ENCODE measurements around the gene GNAS-AS1.

GNAS-AS1 gene

DNA sequence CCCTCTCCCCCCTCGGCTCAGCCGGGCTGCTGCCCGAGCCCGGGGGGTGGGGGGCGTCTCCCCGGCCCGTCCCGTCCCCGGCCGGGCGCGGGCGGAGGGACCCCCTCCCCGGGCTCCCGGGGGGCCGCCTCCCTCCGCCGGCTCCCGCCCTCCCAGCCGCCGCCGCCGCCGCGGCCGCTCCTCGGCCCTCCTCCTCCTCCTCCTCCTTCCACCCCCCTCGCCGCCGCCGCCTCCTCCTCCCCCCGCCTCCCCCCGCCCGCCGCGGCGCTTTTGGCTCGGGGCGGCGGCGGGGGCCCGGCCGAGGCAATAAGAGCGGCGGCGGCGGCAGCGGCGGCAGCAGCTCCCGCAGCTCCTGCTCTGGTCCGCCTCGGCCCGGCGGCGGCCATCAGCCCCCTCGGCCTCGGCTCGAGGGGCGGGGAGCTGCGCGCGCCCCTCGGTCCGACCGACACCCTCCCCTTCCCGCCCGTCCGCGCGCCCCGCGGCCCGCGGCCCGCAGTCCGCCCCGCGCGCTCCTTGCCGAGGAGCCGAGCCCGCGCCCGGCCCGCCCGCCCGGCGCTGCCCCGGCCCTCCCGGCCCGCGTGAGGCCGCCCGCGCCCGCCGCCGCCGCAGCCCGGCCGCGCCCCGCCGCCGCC, 40.5 kb upstream of the GNAS-AS1 start:
- Histone ChIP-seq H3K27ac (peak overlapping the region; percentile 95), H4K20me1 (ENCODE audit: insufficient read depth) (peaks cover 31% of the 10 kb centered on the region), H3K36me3 (ENCODE audit: insufficient read depth) (0 out of 2 replicates have a peak, but pooled peaks cover 3% of the 10 kb centered on the region), H3K4me3 (IDR thresholded peaks at IDR 0.05; ENCODE audit: insufficient read depth, low read depth, low read length) (no peak overlapping the region), H2AFZ (ENCODE audit: low read depth) (no peak overlapping the region; the same call in 1 of the 2 replicates), H3K9ac (peak overlapping the region; percentile 97), H3K4me1 (ENCODE audit: low read depth, poor library complexity, severe bottlenecking) (peaks cover 51% of the 10 kb centered on the region), H3K79me2 (ENCODE audit: insufficient read depth, low read depth) (peaks cover 42% of the 10 kb centered on the region), H3K4me2 (0 out of 2 replicates have a peak overlapping the region, but pooled peaks have one; percentile 46), H3K27me3 (ENCODE audit: insufficient read depth, low read depth) (no peaks in the 10 kb centered on the region)
- TF ChIP-seq, protein P1, sequence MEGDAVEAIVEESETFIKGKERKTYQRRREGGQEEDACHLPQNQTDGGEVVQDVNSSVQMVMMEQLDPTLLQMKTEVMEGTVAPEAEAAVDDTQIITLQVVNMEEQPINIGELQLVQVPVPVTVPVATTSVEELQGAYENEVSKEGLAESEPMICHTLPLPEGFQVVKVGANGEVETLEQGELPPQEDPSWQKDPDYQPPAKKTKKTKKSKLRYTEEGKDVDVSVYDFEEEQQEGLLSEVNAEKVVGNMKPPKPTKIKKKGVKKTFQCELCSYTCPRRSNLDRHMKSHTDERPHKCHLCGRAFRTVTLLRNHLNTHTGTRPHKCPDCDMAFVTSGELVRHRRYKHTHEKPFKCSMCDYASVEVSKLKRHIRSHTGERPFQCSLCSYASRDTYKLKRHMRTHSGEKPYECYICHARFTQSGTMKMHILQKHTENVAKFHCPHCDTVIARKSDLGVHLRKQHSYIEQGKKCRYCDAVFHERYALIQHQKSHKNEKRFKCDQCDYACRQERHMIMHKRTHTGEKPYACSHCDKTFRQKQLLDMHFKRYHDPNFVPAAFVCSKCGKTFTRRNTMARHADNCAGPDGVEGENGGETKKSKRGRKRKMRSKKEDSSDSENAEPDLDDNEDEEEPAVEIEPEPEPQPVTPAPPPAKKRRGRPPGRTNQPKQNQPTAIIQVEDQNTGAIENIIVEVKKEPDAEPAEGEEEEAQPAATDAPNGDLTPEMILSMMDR (conservative IDR thresholded peaks at IDR 0.05; ENCODE audit: low read depth, low read length) = no peak

DNA sequence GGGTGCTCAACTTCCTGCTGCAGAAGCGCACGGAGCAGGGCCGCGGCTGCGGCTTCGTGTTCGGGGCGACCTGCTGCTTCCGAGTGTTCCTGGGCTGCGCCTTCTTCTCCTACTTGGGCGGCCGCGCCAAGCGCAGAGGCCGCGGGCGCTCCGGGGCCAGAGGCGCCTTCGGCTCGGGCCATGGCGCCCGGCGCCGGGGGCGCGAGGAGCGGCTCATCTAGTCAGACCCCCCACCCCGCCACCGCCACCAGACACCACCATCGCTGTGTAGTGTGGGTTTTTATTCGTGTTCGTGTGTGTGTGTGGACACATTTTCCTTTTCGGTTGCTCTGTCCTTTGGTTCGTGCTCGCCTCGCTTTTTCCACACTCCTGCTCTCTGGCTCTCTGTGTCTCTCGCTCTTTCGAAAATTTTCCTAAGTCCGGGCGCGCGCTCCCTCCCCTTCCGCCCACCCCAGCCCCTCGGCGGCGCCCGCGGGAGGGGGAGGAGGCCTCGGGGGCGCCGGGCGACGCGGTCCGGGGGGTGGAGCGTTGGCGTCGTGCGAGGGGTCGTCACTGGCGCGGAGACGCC, 39.9 kb upstream of the GNAS-AS1 start:
- peaks cover 51% of the 10 kb centered on the region for H3K4me1 ChIP-seq (ENCODE audit: low read depth, poor library complexity, severe bottlenecking)
- H2AFZ ChIP-seq (ENCODE audit: low read depth) = peak overlapping the region; percentile 22; the same call in 1 of the 2 replicates
- H3K9ac ChIP-seq = peak overlapping the region; percentile 67
- no peaks in the 10 kb centered on the region for H3K36me3 ChIP-seq (ENCODE audit: insufficient read depth)
- H3K4me3 ChIP-seq (IDR thresholded peaks at IDR 0.05; ENCODE audit: insufficient read depth, low read depth, low read length) = no peak overlapping the region
- peaks cover 36% of the 10 kb centered on the region for H3K79me2 ChIP-seq (ENCODE audit: insufficient read depth, low read depth)
- TF ChIP-seq, protein P1 (conservative IDR thresholded peaks at IDR 0.05; ENCODE audit: low read depth, low read length) = no peak
- H4K20me1 ChIP-seq (ENCODE audit: insufficient read depth) = peaks cover 25% of the 10 kb centered on the region
- H3K27me3 ChIP-seq (ENCODE audit: insufficient read depth, low read depth) = no peaks in the 10 kb centered on the region
- H3K27ac ChIP-seq = peak overlapping the region; percentile 57
- peak overlapping the region; percentile 46; the same call in 1 of the 2 replicates for H3K4me2 ChIP-seq

DNA sequence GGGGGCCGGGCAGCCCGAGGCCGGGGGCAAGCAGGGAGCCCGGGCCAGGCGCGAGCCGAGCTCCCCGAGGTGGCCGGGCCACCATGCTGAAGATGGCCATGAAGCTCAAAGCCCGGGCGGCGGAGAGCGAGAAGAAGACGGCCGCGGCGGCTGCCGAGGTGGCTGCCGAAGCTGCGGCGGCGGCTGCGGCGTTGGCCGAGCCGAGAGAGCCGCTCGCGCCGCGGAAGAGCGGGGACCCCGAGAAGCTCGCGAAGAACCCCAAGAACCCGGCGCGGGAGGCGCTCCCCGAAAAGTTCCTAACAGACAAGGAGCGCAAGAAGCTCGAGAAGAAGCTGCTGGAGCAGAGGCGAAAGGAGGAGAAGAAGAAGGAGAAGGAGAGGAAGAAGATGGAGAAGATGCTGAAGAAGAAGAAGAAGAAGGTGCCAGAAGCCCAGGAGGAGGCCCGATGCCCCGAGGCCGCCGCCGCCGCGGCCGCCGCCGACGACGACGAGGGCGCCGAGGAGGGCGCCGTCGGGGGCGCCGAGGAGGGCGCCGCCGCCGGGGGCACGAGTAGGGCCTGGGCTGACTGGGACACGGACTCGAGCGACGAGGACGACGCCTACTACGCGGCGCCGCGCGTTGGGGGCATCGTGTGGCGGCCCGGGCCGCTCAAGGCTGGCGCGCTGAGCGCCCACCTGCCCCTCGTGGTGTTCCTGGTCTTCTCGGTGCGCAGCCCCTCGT, 39.3 kb upstream of the GNAS-AS1 start:
- no peaks in the 10 kb centered on the region; the same call in 1 of the 2 replicates for H3K27me3 ChIP-seq (ENCODE audit: insufficient read depth, low read depth)
- peaks cover 19% of the 10 kb centered on the region for H4K20me1 ChIP-seq (ENCODE audit: insufficient read depth)
- TF ChIP-seq, protein P1 (conservative IDR thresholded peaks at IDR 0.05; ENCODE audit: low read depth, low read length) = no peak
- H3K9ac ChIP-seq = peak overlapping the region; percentile 67
- H3K27ac ChIP-seq = peak overlapping the region; percentile 57
- H3K4me3 ChIP-seq (IDR thresholded peaks at IDR 0.05; ENCODE audit: insufficient read depth, low read depth, low read length) = no peak overlapping the region
- no peaks in the 10 kb centered on the region for H3K36me3 ChIP-seq (ENCODE audit: insufficient read depth)
- peak overlapping the region; percentile 46; the same call in 1 of the 2 replicates for H3K4me2 ChIP-seq
- peaks cover 30% of the 10 kb centered on the region for H3K79me2 ChIP-seq (ENCODE audit: insufficient read depth, low read depth)
- H3K4me1 ChIP-seq (ENCODE audit: low read depth, poor library complexity, severe bottlenecking) = peaks cover 45% of the 10 kb centered on the region
- no peak overlapping the region for H2AFZ ChIP-seq (ENCODE audit: low read depth)

DNA sequence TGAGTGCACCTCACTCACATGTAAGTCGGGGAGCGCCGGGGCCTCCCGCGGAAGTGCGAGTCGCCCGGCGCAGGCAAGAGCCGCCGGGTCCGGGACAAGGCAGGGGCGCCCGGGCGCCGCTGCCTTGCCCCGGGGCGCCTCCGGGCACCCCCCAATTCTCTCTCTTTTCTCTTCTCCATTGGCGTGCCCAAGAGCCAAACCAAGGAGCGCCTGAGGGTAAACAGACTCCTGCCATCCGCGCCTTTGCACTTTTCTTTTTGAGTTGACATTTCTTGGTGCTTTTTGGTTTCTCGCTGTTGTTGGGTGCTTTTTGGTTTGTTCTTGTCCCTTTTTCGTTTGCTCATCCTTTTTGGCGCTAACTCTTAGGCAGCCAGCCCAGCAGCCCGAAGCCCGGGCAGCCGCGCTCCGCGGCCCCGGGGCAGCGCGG, 38.6 kb upstream of the GNAS-AS1 start:
- H3K27me3 ChIP-seq (ENCODE audit: insufficient read depth, low read depth) = no peaks in the 10 kb centered on the region; the same call in 1 of the 2 replicates
- H3K79me2 ChIP-seq (ENCODE audit: insufficient read depth, low read depth) = peaks cover 24% of the 10 kb centered on the region
- no peak overlapping the region for H2AFZ ChIP-seq (ENCODE audit: low read depth)
- peak overlapping the region; percentile 34; the same call in 1 of the 2 replicates for H3K4me2 ChIP-seq
- peaks cover 13% of the 10 kb centered on the region; the same call in 1 of the 2 replicates for H4K20me1 ChIP-seq (ENCODE audit: insufficient read depth)
- H3K27ac ChIP-seq = peak overlapping the region; percentile 38; the same call in 1 of the 2 replicates
- peak overlapping the region; percentile 67; the same call in 1 of the 2 replicates for H3K9ac ChIP-seq
- H3K36me3 ChIP-seq (ENCODE audit: insufficient read depth) = no peaks in the 10 kb centered on the region
- H3K4me3 ChIP-seq (IDR thresholded peaks at IDR 0.05; ENCODE audit: insufficient read depth, low read depth, low read length) = no peak overlapping the region
- TF ChIP-seq, protein P1 (conservative IDR thresholded peaks at IDR 0.05; ENCODE audit: low read depth, low read length) = no peak
- H3K4me1 ChIP-seq (ENCODE audit: low read depth, poor library complexity, severe bottlenecking) = peaks cover 39% of the 10 kb centered on the region

Data from KMS-11 (cell line).